Fibroblast of lung (primary cell): ENCODE data around the gene EFCAB12.
"Not testable (repeated sequence)": the region's sequence is repeated elsewhere in the genome, so short reads cannot be mapped to it uniquely, and the experiment has no call there.

ENCODE experiments used
- EZH2 ChIP-seq: IDR thresholded peaks from 2 replicates; pipeline ENCODE4 v1.5.1; 2012; ENCODE audit warnings: low read length, control low read depth, mild to moderate bottlenecking; ENCODE audit errors: missing control alignments
- TF ChIP-seq, protein P1 (sequence below), 2 donors: IDR thresholded peaks in 1 of 2; conservative IDR thresholded peaks in 1 of 2; 1 replicate in 1 of 2; 2 replicates in 1 of 2; pipeline ENCODE4 v1.5.1; 2011 to 2012; ENCODE audit warnings: low read length in 2 of 2, control low read depth in 1 of 2, inconsistent platforms in 1 of 2, low read depth in 1 of 2, mild to moderate bottlenecking in 1 of 2

- not testable (repeated sequence) for TF ChIP-seq EZH2
- TF ChIP-seq, protein P1, sequence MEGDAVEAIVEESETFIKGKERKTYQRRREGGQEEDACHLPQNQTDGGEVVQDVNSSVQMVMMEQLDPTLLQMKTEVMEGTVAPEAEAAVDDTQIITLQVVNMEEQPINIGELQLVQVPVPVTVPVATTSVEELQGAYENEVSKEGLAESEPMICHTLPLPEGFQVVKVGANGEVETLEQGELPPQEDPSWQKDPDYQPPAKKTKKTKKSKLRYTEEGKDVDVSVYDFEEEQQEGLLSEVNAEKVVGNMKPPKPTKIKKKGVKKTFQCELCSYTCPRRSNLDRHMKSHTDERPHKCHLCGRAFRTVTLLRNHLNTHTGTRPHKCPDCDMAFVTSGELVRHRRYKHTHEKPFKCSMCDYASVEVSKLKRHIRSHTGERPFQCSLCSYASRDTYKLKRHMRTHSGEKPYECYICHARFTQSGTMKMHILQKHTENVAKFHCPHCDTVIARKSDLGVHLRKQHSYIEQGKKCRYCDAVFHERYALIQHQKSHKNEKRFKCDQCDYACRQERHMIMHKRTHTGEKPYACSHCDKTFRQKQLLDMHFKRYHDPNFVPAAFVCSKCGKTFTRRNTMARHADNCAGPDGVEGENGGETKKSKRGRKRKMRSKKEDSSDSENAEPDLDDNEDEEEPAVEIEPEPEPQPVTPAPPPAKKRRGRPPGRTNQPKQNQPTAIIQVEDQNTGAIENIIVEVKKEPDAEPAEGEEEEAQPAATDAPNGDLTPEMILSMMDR (conservative IDR thresholded peaks at IDR 0.05 in 1 of 2, IDR thresholded peaks at IDR 0.05 in 1 of 2; ENCODE audit: low read depth in 1 of 2, low read length in 2 of 2), result not testable (repeated sequence)
These were observed 65.1 kb downstream of the EFCAB12 start for GRCh38 chr3:129363356-129363755.
